Mesenteric fat pad (tissue), 1 donor: ENCODE measurements around the gene PGC. TPM values are rescaled to one million over a fixed set of nuclear protein-coding genes. Genes with fewer than 3 reads are reported as not detected.

Experiments used
- total RNA-seq: library from RNA; stranded (reverse); fragmentation: NEBNext Ultra II Directional; extraction: Animal tissue kit (Norgen Biotek cat#: 25700); gene quantifications from one replicate; pipeline ENCODE4 v1.2.1, GENCODE V29; 2021
- donor health status: DM: yes; HTN: yes; CAD: no.

Gene PGC
- total RNA-seq, 1 donor from 2014 or later: not detected

Other genes starting within 250 kb of the PGC start
- 21.4 TPM for gene FOXP4, start 201.0 kb downstream of the PGC start, total RNA-seq
- gene MDFI, start 108.9 kb downstream of the PGC start, total RNA-seq: 21.7 TPM
- 17.9 TPM for gene TFEB, start 11.8 kb downstream of the PGC start, total RNA-seq
- gene FRS3, start 32.5 kb upstream of the PGC start, total RNA-seq: 3.4 TPM
- gene PRICKLE4, start 33.4 kb upstream of the PGC start, total RNA-seq: 2.0 TPM
- gene TOMM6, start 40.3 kb upstream of the PGC start, total RNA-seq: 123 TPM
- 8.3 TPM for gene USP49, start 148.0 kb upstream of the PGC start, total RNA-seq
- 16.5 TPM for gene MED20, start 173.7 kb upstream of the PGC start, total RNA-seq
- 31.1 TPM for gene BYSL, start 174.1 kb upstream of the PGC start, total RNA-seq
- gene CCND3, start 194.4 kb upstream of the PGC start, total RNA-seq: 104 TPM